HG03457 (cell line): ENCODE data around the gene MUC5B.

Experiments
- ATAC-seq: cut with Tn5 transposase; IDR thresholded peaks from one replicate; pipeline ENCODE4 v1.9.1; 2021; ENCODE audit warnings: moderate number of reproducible peaks; ENCODE audit not compliant: unreplicated experiment

MUC5B gene

DNA sequence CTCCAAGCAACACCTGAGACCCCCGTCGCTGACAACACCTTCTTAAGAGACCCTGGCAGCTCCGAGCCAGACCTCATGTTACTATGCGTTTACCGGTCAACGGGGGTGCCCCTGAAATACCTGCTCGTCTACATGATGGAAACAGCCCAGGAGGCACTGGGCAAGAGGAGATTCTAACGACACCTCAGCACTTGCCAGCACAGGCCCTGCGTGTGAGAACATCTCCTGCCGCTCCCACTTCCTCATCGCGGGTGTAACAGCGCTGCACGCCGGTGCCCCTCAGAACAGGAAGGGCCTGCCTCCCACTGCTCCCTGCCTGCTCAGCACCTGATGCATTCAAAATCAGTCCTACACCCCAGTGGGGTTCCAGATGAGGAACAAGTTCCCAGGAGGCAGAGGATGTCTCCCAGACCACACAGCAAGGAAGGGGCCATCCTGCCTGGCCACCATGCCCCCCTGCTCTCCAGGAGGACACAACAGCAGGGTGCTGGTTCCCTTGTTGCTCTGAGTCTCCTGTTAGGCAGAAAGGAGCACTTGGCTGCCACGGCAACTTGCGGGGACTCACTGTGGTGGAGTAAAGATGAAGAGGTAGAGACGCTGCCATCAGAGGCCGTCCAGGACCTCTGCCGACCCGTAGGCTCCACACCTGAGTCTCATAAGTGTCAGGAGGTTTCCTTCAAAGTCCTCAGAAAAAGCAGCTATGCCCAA, 84.5 kb downstream of the MUC5B start:
- ATAC-seq: no peak

DNA sequence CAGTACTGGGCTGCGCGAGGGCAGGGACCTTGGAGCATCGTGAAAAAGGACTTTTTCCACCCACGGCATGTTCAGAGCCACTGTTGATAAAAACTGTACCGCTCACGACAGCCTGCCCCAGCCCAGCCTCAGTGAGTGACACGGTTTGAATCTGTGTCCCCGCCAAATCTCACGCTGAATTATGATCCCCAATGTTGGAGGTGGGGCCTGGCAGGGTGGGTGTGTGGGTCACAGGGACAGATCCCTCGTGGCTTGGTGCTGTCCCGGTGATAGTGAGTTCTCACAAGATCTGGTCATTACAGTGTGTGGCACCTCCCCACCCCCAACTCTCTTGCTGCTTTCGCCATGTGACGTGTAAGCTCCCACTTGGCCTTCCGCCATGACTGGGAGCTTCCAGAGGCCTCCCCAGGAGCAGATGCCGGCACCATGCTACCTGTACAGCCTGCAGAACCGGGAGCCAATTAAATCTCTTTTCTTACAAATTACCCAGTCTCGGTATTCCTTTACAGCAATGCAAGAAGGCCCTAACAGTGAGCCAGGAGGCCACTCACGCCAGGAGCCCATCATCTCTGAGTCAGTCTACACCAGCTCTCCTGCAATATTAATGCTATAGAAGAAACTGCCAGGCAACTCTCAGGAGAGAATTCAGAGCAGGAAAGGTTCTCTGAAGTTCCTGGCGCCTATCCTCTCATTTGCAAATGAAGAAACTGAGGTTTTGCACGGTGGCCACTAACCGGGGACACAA, 85.3 kb downstream of the MUC5B start:
- ATAC-seq: no peak

DNA sequence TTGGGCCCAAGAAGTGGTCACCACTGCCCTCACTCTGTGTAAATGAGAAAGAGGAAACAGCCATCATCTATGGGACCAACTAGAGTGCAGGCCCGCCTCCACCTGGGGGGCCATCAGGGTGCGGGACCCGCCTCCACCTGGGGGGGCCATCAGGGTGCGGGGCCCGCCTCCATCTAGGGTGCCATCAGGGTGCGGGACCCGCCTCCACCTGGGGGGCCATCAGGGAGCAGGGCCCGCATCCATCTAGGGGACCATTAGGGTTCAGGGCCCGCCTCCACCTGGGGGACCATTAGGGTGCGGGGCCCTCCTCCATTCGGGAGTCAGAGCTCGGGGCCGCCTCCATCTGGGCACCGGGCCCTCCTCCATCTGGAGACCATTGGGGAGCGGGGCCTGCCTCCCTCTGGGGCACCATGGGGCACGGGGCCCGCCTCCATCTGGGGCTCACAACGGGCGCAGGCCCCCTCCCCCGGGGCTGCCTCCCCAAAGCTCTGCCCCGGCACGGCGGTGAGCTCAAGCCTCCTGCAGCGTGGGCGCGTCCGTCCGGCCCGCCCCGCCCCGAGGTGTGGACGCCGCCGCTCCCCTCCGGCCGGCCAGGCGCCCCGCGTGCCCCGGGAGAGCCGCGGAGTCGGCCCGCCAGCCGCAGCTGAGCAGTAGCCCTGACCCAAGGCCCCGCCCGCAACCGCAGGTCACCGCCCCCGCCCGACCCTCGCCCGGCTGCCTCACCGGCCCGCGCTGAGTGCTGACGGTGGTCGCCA, 86.1 kb downstream of the MUC5B start:
- ATAC-seq: peak; percentile 28

DNA sequence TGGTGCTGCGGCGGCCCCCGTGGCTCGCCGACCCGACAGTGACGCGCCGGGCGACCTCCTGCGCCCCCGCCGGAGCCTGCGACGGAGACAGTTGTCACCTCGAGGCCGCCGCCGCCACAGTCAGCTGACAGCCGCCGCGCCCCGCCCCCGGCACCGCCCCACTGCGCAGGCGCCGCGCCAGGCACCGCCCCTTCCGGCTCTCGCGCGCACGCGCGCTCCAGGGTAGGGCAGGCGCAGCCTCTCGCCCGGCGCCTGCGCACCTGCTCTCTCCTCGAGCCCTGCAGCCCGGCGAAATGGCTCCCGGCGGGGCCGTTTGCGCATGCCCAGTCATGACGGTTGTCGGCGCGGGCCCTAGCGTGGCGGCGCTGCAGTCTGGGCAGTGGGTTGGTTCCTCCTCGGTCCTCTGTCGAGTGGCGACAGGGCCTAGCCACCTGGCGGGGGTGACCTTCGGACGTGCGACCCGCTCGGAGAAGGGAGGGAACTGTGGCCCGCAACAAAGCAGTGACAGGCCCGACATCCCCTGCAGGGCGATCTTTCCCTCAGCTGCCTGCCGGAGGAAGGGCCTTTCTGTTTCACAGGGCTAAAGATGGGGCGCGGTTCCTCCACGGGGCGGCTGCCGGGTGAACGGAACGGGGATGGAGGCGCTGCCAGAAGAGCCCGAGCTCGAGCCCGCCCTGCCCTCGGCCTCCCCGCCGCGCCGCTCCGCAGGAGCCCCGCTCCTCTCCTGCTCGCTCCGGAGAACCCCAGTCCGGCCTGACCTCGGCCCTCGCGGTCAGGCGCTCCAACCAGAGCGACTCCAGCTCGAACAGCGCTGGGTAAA, 86.8 kb downstream of the MUC5B start, which contains the start of gene TOLLIP:
Gene TOLLIP, minus strand, starts transcription at position 135 of the 820 bp plus-strand sequence. Its CDS starts 134 bp downstream, at position 1.
- peak; percentile 71 for ATAC-seq

DNA sequence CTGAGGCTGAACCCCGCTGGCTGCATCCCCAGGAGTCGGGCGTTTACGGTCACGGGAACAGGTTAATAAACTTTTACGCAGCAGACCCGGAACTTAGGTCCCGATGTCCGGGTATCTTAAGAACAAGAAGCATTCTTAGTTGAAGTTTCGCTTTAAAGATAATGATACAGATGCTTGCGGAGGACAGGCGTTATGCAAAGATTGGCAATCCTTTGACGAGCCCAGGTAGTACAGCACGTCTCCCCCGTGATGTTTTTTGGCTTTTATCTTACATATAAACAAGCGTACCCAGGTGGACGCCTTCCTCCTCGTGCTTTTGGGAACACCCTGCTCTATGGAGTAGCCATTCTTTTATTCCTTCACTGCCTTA, 87.4 kb downstream of the MUC5B start:
- ATAC-seq: no peak

DNA sequence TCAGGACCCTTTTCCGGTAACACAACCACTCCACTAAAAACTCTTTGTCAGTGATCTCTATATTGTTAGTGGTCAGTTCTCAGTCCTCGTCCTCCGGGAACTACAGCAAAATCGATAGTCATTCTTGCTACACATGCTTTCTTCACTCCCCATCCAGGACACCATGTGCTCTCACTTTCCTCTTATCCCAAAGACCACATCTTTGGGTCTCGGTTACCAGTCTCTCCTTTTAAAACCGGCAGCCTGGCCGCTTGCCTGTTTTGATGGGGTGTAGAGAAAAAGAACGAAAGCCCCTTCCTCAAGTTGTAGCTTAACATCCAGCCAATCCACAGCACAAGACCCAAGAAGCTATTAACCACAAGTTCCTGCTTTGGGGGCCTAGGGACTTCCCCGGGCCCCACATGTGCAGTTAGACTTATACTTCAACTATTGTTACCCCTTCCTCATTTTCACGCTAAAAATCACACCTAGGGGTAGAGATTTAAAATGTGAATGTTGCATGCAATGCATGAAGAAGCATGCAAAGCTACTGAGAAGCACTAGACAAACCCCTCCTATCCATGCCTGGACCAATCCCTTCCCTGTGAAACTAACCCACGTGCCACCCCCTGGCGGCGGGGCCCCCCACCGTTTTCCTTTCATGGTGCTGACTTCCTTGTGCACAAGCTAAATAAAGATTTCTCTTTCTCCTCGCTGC, 88.1 kb downstream of the MUC5B start:
- ATAC-seq: no peak
